GM21619 (cell line): ENCODE data around the gene DIP2C.
"Not testable (repeated sequence)": the region's sequence is repeated elsewhere in the genome, so short reads cannot be mapped to it uniquely, and the experiment has no call there.

ENCODE experiments used
- ATAC-seq: cut with Tn5 transposase; IDR thresholded peaks from one replicate; pipeline ENCODE4 v1.9.1; 2021; ENCODE audit not compliant: unreplicated experiment

DIP2C gene

DNA sequence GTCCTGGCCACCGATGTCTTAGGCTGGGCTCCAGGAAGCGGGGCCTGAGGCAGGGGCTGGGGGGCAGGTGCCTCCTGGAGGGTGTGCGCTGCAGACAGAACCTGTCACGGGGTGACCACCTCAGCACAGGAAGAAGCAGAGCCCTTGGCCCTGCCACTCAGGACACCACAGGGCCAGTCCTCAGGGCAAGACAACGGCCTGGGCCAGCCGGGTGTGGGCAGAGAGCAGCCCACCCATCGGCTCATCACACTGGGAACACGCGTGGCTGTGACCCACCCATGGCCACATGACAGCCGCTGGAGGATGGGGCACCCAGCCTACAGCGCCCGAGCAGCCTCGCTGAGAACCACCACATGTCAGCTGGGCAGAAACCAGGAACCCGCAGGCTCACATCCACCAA, 5.9 kb upstream of the DIP2C start:
- ATAC-seq = no peak

DNA sequence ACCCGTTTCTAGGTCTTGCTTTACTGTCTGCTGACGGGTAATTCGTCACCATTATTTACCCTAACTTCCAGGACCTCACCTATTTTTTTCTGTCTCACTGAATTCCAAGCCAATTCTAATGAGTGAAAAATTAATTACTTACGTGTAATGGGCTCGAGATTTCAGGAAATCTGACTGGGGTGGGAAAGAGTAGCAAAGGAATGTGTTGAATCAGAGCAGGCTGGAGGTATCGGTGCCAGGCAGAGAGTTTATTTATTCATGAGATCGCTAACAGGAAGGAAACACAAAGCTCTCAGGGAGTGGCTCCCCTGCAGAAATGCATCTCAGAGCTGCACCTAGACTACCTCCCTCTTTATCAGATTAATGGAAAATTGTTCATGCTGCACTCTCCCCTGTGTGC, 4.0 kb upstream of the DIP2C start:
- ATAC-seq = no peak

DNA sequence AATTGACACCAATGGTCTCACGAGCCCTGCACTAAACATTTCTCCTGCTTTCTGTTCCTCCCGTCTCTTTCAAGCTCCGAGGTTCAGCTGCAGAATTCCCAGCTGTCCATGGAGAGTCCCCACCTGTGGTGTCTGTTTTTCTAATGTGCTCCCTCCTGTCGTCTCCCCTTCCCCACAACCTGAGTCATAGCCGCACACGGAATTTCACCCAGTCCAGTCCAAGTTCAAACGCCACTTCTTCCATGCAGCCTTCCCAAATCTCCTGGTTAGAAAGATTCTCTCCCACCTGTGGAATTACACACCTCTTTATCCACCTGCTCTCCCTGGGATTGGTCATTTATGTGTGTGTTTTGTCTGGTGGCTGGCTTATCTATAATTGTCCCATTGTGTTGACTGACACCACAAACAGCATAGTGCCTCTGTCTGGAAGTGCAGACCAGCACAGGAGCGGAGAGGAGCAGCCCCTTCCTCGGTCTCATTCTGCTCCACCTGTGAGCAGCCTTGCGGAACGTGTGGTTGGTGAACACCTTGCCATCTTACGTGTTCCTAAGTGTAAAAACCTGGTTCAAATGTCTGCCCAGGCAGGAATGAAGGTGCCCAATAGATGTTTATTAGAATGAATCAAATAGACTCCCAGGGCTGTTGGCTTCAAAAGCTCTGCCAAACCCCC, 3.3 kb upstream of the DIP2C start:
- no peak for ATAC-seq

DNA sequence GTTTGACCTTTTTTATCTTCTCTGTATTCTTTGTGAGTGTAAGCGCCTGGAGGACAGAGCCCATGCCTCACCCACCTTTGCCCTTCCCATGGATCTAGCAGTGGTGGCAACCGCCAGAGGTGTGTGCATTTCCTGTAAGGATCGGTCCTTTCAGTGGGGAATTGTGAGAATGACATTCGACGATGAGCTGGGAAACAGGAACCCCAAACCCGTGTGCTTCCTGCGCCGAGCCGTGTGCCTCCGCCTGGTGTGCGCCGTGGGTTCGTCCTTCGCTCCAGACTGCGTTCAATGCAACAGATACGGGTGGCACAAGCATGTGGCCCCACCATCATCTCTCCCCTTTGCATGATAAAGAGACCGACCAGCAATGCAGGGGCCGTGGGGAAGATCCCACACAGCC, 1.7 kb upstream of the DIP2C start:
- no peak for ATAC-seq

DNA sequence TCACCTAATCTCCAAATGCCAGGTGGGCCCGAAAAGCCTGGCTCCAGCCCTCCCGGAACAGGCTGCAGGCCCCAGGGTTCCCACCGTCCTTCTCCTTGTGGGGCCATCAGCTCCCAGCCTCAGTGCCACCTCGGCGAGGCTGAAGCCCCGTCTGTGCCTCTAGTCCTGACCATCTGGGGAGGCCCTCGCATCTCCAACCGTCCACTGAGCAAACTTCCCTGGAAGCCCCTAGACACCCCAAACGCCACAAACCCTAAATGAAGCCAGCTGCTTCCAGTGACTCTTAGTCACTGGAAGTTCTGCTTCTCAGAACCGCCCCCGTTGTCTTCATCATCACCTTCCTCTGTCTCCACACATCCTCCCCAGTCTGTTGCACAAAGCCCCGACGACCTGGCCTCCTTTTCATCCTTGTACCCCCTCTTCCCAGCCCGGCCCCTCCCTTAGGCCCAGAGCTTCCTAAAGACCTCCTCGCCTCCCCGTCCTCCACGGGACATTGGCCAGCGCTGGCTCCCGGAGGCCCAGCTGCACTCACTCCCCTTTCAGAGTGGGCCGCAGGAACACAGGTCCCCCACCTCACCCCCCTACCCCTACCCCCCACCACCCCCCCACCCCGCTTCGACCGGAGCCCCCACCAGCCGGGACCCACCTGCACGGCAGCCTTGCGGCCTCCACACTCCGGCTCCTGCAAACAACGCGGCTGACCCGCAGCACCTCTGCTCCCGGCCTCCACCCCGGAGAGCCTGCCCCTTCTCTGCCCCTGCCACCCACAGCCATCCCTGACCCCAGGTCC, 1.1 kb upstream of the DIP2C start:
- ATAC-seq = no peak

DNA sequence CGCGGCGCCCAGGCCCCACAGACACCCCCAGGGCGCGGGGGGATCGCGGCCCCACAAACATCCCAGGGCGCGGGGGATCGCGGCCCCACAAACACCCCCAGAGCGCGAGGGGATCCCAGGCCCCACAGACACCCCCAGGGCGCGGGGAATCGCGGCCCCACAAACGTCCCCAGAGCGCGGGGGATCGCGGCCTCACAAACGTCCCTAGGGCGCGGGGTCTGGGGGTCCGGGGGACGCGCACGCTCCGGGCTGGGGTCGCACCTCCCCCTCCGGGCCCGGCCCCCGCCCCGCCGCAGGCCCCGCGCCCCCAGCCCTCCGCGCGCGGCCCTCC, 382 bp downstream of the DIP2C start:
- no peak for ATAC-seq

DNA sequence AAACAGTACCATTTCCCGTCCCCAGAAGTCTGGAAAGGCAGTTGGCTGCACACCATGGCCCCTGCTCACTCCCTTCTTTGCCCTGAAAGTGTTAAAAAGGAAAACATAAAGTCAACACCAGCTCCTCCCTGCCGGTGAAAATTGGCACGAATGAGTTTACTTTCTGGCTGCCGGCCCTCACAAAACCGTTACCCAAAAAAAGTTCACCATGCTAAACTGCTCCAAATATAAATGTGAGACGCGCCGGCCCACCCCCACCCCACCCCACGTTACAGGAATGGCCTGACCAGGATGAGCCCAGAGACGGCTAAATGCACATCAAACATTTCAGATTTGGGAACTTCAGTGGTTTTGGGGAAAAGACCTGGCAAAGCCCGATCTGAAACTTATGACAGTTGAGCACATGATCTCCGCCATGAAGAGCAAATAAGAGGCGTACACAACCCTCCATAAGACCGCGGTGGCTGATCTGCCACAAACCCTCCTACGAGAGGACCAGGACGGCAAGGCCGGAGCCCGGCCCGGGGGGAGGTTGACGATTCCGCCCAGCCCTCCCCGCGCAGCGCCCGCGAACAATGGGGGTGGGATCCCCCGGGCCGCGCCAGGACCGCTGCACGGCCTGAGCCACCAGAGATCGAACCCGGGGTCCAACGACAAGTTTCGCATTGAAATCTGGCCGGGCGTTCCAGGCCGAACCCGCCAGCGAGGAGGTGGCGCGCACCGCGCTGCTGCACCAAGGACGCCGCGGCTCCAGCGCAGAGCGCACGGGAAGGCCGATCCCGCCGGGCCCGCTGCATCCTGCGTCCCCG, 952 bp downstream of the DIP2C start:
- no peak for ATAC-seq

DNA sequence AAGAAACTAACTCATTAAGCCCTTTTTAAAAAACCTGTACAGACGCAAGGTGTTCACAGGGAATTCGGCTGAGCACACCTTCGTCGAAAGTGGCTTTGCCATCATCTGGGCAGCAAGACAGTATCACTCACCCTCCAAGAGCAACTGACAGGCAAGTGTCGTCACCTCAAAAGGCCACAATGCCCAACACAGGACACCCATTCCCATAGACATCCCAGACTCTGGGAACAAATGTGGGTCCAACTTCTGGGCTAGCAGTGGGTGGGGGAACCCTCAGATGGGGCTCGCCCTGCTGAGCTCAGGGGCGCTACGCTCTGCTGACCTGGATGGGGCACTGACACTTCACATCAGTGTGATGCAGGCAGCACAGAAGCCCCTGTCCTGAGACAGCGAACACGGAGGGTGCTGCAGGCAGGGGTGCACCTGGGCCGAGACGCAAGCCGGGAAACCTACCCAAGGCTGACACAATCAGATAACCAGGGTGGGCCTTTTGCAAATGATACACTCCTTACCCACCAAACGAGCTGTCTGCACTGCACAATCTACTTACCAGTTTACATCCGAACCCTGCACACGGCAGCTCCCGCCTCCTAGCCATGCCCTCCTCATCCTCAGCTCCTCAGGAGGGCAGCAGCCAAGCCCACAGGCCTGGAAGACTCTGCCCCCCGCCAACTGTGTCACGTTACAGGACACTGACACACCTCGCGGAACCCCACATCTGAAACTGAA, 1.7 kb downstream of the DIP2C start:
- ATAC-seq = no peak

DNA sequence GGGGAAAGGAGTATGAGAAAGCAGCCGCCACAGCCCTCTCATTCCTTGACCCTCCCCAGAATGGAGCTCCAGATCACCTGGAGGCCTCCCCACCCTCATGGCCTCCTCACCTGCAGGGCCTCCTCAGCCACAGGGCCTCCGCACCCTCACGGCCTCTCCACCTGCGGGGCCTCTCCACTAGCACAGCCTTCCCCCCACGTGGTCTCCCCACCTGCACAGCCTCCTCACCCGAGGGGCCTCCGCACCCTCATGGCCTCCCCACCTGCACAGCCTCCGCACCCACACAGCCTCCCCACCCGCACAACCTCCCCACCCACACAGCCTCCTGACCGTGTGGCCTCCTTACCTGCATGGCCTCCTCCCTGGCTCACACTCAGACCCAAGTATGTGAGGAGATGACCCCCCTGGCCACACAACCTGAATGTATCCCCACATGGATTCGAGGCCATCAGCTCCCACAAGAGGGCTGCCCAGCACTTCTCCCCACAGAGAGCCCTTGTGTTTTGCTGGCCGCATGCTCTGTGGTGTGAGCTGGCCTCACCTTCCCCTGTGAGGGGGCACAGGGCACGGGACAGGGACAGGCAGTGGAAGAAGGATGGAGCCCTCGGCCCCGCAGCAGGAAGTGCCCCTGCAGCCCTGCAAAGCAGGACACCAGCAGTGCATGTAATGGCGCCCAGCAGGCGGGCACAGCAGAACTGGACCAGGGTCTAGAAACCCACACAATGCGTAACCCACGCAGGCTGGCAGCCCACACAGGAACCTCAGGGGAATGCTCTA, 3.1 kb downstream of the DIP2C start:
- no peak for ATAC-seq

DNA sequence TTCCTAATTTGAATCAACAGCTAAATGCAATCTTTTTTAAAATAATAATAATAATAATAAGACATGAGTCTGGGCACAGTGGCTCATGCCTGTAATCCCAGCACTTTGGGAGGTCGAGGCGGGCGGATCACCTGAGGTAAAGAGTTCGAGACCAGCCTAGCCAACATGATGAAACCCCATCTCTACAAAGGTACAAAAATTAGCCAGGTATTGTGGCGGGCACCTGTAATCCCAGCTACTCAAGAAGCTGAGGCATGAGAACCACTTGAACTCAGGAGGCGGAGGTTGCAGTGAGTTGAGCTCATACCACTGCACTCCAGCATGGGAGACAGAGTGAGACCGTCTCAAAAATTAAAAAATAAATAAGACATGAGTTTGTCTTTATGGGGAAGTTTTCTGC, 3.9 kb downstream of the DIP2C start:
- ATAC-seq = no peak

DNA sequence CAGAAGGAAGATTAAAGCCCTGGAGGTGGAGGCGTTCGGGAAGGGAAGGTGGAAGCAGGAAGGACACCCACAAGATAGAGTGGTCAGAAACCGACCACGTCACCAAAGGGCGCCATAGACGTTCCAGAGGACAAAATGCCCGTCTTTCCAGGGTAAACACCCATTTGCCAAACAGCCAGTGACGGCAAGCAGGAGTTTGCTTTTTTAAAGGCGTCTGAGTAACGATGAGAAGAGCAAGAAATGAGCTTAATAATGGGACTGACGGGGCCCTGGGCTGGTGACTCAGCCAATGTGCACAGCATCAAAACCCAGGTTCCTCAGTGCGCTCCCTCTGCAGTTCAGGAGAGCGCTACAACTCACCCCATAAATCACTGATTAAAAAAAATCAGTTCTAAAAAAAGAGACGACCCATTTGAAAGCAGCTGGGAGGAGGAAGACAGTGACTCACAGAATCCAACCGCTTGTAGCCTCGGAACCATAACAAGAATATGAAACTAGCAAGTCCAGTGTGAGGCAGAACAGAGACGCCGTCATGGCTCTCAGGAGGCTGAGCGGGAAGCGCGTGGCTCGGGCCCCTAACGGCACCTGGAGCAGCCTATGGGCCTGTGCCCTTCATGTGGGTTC, 5.9 kb downstream of the DIP2C start:
- no peak for ATAC-seq

DNA sequence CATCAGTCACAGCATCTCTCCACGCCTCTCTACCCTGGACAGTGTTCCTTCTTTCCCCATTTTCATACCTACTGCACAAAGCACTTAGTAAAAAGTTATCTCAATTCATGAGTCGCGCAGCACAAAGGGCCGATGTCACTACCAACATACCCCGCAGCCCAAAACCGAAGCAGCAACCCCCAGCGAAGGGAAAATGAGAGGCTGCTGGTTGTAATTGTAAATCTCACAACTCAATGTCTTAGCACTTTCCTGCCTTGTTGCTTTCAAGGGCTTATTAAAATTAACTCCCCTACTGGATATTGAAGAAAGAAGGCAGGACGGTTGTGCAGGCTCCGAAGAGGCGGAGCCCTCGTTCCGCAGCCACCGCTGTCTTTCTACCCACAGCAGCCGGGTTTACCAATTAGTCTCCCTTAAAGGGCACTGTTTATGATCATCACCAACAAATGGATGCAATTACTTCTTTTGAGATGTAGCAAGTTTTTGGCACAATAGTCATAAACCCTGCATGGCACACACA, 6.5 kb downstream of the DIP2C start:
- no peak for ATAC-seq

DNA sequence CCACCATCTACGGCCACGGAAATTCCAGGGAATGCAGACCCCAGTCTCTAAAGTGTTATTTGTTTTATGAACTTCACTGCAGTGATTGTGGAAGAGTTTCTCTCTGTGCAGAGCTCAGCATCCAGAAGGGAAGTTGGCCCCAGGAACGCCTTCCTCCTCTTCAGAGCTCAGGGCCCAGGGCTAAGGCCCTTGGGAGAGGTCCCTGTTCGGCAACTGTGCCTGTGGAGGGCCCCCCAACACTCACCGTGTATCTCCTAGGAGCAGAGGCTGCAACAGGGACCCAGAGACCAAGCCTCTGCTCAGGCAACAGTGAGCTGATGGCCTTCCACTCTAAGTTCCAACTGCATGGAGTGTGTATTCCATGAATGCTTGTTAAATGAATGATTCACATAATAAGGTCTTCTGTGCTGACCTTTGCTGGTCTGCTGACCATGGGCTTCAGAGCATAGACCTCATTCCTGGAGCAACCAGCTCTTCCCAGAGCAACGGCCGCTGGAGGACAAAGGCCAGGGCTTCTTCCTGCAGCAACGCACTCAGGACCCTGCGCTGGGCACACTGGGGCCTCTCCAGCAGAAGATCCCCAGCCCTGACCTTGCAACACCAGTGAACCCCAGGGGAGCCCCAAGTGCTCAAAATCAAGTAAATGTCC, 7.7 kb downstream of the DIP2C start:
- ATAC-seq = no peak

DNA sequence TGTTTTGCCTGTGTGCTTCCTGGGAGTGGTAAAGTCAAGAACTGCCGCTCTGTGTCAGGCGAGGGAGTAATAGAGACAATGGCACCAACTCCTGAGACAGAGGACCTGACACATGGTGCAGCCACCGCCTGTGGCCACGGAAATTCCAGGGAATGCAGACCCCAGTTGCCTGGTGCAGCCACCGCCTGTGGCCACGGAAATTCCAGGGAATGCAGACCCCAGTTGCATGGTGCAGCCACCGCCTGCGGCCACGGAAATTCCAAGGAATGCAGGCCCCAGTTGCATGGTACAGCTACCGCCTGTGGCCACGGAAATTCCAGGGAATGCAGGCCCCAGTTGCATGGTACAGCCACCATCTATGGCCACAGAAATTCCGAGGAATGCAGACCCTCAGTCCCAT, 8.7 kb downstream of the DIP2C start:
- no peak for ATAC-seq

DNA sequence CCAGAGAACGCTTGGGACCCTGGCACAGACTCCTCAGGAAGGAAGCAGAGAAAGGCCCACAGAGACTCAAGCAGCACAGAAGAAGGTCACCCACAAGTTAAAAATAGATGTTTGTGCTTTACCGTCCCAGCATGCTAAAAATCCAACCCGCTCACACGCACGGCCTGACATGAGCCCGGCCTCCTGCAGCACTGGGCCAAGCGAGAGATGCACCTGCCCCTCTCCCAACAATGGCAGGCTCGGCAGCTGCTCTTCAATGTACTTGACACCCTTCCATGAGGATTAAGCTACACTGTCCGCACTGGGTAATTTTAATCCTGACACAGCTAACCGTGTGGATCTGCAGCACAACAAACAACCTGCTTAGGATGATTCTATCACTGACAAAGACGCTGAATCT, 9.3 kb downstream of the DIP2C start:
- ATAC-seq = no peak

DNA sequence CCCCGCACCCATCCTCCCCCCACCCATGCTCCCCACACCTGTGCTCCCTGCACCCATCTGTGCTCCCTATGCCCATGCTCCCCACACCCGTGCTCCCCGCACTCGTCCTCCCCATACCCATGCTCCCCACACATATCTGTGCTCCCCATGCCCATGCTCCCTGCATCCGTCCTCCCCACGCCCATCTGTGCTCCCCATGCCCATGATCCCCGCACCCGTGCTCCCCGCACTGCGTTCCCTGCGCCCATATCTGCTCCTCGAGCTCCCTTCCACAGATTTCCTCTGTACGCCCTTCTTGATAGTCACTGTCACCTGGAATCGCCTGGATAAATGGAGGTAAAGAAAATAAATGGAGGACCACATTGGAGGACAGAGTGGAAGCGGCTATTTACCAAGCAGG, 9.9 kb downstream of the DIP2C start:
- ATAC-seq = no peak

DNA sequence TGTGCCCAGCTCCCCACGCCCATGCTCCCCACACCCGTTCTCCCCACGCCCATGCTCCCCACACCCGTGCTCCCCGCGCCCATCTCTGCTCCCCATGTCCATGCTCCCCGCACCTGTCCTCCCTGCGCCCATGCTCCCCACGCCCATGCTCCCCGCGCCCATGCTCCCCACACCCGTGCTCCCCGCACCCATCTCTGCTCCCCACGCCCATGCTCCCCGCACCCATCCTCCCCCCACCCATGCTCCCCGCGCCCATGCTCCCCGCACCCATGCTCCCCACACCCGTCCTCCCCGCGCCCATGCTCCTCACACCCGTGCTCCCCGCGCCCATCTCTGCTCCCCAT, 10.8 kb downstream of the DIP2C start:
- ATAC-seq = not testable (repeated sequence)

DNA sequence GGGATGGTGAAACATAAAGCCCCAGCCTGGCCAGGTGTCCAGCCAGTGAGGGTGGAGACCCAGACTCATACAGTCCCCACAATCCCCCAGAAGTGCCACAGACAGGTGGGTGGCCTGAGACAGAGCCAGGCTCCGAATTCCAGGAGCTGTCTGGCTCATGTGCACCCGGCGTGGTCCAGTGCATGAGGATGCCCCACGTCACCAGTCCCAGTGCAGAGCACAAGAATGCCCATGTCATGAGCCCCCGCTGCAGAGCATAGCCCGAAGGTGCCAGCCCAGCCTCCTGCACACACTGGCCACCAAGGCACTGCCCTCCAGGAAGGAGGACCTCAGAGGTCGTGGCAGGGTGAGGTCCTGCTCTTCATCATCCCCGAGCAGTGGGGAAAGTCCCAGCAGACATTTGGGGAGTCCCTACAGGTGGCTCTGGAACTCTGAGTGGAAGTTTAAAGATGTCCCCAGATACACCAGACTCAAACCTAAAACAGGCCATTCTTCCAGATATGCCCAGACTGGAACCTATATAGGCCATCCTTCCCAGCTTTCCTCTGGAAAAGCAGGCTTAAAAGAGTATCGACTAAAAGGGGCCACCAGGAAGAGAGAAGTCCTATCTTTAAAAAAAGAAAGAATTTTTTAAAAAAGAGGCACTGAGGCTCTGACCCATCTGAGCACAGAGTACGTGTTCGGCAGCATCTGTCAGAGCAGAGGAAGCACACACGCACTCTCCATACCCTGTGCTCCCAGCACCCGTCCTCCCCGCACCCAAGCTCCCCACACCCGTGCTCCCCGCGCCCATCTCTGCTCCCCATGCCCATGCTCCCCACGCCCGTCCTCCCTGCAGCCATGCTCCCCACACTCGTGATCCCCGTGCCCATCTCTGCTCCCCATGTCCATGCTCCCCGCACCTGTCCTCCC, 11.5 kb downstream of the DIP2C start:
- no peak for ATAC-seq

DNA sequence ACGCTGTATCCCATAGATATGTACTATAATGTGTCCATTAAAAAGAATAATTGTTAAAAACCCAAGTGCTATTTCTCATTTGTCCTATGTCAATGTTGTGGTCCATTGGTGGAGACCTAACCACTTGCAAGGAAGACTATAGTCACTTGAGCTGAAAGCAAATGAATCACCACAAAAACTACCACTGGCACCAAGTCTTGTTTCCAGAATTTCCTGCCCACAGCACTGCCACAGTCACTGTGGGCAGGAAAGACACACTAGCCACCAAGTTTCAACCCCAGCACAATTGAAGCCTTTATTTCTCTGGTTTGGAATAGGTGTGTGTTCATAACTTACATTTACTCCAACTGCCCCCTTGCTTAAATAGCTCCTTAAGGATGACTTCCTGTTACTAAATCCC, 12.4 kb downstream of the DIP2C start:
- ATAC-seq = no peak
